Activated CD8-positive, alpha-beta memory T cell treated with anti-CD3 and anti-CD28 coated beads, Interleukin-2, amount 50 U/mL, for 24 hours (primary cell): ENCODE measurements around the gene LRRC4C.
"Not testable (repeated sequence)": the region's sequence is repeated elsewhere in the genome, so short reads cannot be mapped to it uniquely, and the experiment has no call there.

Experiments
- DNase-seq: peaks from one replicate; pipeline ENCODE4 v3.0.0-alpha.2; 2020; ENCODE audit errors: extremely low read depth

Gene LRRC4C

GRCh38 chr11:40867991-40868632 lies 591.3 kb downstream of the LRRC4C start:
- DNase-seq, result no peak

- not testable (repeated sequence) for DNase-seq
Observed at GRCh38 chr11:40857754-40858153, 601.7 kb downstream of the LRRC4C start.

DNA sequence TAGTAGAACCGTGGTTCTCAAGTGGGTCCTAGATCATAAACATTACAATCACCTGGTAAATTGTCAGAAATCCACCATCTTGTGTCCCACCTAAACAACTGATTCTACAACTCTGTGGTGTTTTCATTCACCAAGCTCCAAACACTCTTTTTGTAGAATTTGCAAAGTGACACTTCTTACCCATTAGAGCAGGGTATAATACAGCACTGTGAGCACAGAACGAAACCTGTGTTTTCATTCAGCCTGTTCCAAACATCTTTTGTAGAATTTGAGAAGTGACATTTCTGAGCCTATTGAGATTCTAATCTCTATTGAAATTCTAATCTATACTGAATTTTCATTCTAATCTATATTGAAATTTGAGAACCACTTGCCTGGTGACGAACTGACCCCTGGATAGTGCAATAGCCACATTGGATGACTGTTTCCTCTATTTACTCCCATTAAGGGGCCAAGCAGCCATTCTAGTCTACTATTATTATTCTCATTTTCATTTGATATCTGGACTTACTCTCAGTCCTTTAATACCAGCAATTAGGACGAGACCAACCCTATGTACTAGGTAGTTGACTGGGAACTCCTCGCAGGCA lies 616.6 kb downstream of the LRRC4C start:
- no peak for DNase-seq

DNA sequence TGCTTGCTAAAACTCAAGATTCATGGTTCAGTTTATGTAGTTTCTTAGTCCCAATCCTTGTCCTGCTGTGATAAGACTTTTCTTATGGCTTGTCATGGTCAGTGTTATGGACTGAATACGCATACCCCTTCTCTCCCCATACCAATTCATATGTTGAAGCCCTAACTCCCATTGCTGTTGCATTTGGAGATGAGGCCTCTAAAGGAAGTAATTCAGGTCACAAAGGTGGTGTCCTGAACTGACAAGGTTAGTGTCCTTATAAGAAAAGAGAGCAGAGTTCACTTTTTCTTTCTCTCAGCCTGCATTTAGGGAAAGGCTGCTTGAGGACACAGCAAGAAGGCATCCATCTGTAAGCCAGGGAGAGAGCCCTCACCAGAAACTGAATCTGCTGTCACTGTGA lies 618.2 kb downstream of the LRRC4C start:
- no peak for DNase-seq

DNA sequence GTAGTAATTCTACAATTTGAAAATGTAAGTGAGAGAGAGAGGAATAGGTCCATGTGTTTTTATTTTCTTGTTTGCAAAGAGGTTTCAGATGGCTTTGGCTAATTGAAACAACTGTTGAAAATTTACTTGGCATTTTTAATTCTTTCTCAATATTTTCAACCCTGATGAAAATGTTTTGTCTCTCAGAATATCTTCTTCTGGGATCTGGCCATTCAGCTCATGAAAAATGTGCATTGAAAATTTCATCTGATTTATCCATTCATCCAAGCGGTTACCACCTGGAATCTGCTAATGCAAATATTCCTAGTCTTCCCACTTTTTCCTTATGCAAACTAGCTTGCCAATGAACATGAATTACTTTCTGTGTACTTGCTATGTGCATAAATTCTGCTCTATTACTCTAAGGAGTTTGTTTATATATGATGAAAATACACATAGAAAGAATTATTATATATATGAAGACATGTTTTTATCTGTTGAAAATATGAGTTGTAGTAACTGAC lies 621.2 kb downstream of the LRRC4C start:
- no peak for DNase-seq

GRCh38 chr11:40827116-40827515 lies 632.3 kb downstream of the LRRC4C start:
- DNase-seq, result no peak

DNA sequence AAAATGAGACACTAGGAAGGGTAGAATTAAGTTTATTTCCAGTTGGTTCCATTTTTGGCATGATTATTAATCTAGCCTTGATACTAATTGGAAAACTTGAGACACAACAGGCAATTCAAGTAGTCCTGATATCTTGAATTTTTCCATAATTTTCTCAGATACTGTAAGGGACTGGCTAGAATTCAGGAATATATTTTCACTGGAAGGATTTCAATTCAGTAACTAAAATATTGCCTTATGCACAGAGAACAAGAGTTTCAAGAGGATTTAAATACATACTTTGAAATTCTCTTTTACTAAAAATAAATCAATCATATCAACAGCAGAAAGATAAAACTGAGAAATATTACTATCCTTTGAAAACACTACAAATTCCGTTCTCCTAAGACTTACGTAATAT lies 632.9 kb downstream of the LRRC4C start:
- no peak for DNase-seq

- no peak for DNase-seq
Observed at GRCh38 chr11:40825201-40825834, 634.1 kb downstream of the LRRC4C start.

DNA sequence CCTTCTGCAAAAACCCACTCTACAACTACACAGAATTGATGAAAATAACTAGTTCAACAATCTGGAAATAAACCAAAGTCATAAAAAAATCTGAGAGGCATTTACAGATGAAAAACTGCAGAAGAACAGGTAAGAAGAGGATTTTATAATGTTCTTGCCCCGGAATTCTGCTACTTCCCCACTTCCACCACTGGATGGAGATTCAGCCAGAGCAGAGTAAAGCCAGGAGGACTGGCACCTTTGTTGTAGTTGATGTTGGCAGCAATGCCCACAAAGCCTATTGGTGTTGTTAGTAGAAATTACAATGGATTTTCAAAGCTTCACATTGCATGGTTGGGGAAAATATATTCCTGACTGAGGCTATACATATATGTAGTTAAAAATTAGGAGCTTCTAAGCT lies 640.2 kb downstream of the LRRC4C start:
- no peak for DNase-seq

GRCh38 chr11:40816976-40817375 lies 642.5 kb downstream of the LRRC4C start:
- DNase-seq, result no peak

DNA sequence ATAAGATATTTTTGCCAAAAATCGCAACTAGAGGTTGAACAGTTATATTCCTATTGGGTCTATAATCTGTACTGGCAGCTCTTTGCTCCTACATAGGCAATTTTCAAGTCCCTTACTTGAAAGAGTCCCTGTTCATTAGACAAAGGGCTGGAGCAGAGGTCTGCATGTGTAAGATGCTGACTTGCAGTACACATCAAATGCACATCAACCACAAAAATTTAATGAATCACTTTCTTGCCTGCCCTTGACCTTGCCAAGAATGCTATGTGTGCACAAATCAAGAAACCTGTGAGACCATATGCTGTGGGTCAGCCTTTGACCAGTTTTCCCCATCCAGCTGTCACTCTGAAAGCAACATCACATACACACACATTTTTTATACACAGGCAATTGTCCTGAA lies 661.5 kb downstream of the LRRC4C start:
- no peak for DNase-seq

GRCh38 chr11:40787224-40787623 lies 672.2 kb downstream of the LRRC4C start:
- no peak for DNase-seq

- DNase-seq, result no peak
Observed at GRCh38 chr11:40763046-40763445, 696.4 kb downstream of the LRRC4C start.

DNA sequence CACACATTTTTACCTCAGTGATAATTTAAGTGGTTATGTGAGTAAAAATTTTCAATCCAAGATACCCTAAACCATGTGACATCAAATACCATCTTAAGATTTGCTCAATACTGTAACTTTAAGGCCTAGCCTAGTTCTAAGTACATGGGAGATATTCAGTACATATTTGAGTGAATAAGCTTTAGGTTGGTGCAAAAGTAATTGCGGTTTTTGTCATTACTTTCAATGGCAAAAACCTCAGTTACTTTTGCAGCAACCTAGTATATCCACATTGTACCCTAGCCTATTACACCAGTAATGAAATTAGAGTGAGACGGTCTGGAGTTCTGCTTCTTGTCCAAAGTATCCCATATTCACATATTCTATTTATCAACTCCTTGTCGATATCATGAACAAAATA lies 700.1 kb downstream of the LRRC4C start:
- DNase-seq, result no peak

GRCh38 chr11:40754297-40754696 lies 705.2 kb downstream of the LRRC4C start:
- no peak for DNase-seq

DNA sequence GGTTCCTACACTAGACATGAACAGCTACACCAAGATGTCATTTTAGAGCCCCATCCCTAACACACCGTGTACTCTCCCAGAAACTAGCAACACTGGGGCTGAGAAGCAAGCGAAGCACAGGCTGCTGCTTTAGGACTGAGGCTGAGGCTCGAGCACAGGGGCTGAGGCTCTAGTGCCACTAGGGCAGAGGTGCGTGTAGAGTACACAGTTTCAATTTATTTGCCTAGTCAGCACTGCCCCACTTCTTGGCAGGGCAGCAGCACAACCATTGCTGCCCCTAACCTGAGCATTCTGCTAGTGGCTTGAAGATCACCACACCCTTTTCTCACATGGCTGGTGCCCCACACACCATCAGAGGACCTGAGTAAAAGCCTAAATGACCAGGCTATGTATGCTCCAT lies 713.2 kb downstream of the LRRC4C start:
- no peak for DNase-seq

DNA sequence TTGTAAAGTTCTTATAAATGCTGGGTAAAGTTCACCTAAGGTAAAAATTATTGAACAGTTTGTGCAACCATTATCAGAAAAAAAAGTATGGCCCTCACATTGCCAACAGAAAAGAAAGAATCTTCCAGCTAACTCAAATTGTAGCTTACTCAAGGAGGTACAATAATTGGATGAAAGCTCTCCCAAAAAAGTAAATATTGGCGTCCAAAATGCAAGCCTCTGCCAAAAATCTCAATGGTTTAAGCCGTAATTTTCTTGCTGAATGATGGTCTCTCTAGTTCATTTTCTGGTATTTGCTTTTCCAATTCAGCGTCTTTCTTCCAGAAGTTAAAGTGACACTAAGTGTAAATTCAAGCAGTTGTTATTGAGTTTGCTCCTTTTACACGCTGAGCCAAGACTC lies 727.3 kb downstream of the LRRC4C start:
- no peak for DNase-seq

- DNase-seq, result no peak
Observed at GRCh38 chr11:40722179-40722795, 737.2 kb downstream of the LRRC4C start.

- DNase-seq, result no peak
Observed at GRCh38 chr11:40716344-40717130, 742.9 kb downstream of the LRRC4C start.

DNA sequence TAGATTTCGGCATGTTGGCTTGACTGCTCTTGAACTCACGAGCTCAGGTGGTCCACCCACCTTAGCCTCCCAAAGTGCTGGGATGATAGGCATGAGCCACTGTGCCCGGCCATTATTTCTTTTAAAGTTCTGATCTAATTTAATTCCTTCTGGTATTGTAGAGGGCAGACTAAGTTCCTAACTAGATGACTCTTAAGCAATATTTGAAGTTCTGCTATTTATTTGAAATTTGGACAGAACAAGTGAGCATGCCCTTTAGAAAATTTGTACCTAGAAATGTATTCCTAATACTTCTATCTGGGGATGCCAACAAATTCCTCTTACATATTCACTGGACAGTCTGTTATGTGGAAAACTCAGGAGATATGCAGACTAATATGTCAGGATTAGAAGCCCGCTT lies 746.4 kb downstream of the LRRC4C start:
- no peak for DNase-seq

DNA sequence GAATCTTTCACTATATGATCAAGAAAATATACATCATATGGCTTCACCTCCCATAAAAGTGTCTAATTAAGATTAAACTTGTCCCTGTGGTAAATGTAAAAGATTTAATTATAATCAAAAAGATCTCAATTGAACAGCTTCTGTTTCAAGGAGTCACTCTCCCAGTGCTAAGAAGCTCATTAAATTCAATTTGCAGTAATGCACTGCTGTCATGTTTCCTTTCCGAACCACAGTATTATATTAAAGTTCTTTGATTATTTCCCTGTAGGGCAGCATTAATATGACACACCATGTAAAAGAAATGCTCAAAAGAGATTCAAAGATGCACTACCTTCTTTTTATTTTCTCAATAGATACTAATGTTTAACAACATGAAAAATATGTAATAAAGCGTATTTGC lies 758.4 kb downstream of the LRRC4C start:
- DNase-seq, result no peak

DNA sequence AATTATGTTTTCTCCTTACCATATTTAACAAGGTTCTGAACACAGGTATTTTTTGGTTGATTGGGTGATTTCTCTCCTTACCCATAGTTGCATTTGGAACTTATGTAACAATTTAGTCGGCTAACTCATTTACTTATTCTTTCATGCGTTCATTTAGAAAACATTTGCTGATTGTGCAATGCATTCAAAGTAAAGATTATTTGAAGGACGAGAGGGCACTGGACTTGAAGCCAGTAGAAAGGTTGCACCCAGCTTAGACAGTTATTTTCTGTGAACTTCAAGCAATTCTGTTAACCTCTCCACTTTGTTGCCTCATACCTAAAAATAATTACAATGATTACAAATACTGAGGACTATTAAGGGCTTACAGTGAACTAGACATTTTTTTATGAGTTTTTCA lies 769.6 kb downstream of the LRRC4C start:
- no peak for DNase-seq
